ENCODE results near the gene CFAP97D2. TPM values are rescaled to one million over a fixed set of nuclear protein-coding genes. Genes with fewer than 3 reads are reported as not detected.

CFAP97D2 gene
- polyA plus RNA-seq, 6 donors from 2014 or later, result not detected

- Mint-ChIP-seq H3K9me3 (no peaks in the 10 kb centered on the region), H3K27ac (peak overlapping the region in 2 of 6 donors; percentile 36 to 65), H3K36me3 (no peaks in the 10 kb centered on the region), H3K4me1 (peaks cover 23 to 33% (median 33%) of the 10 kb centered on the region in 3 donors), H3K27me3 (no peaks in the 10 kb centered on the region), H3K4me3 (no peak overlapping the region)
- DNase-seq, result no peak
- no peak for ATAC-seq (ENCODE audit: low read depth in 2 of 2)
Observed at GRCh38 chr13:114136576-114136975, 42.5 kb upstream of the CFAP97D2 start.

- Mint-ChIP-seq H3K27ac (no peak overlapping the region), H3K4me3 (no peak overlapping the region), H3K4me1 (peaks cover 12 to 21% (median 13%) of the 10 kb centered on the region in 3 donors), H3K36me3 (no peaks in the 10 kb centered on the region), H3K27me3 (no peaks in the 10 kb centered on the region), H3K9me3 (no peaks in the 10 kb centered on the region)
- peak; percentile 35 to 43 for ATAC-seq (ENCODE audit: low read depth in 2 of 2)
- DNase-seq, result peak; percentile 60
Observed at GRCh38 chr13:114140131-114140905, 38.7 kb upstream of the CFAP97D2 start.

- no peaks in the 10 kb centered on the region for H3K9me3 Mint-ChIP-seq
- H3K4me1 Mint-ChIP-seq, result peaks cover 6 to 21% (median 16%) of the 10 kb centered on the region in 3 donors
- H3K27ac Mint-ChIP-seq, result no peak overlapping the region
- no peak overlapping the region for H3K4me3 Mint-ChIP-seq
- DNase-seq (peak; percentile 61), ATAC-seq (ENCODE audit: low read depth in 2 of 2) (peak; percentile 49 to 51)
- H3K36me3 Mint-ChIP-seq, result no peaks in the 10 kb centered on the region
- H3K27me3 Mint-ChIP-seq, result no peaks in the 10 kb centered on the region
Observed at GRCh38 chr13:114140906-114141250, 38.2 kb upstream of the CFAP97D2 start.

GRCh38 chr13:114141261-114141996, 37.6 kb upstream of the CFAP97D2 start:
- DNase-seq, result no peak
- H3K4me1 Mint-ChIP-seq, result peaks cover 5 to 21% (median 20%) of the 10 kb centered on the region in 3 donors
- no peak overlapping the region for H3K4me3 Mint-ChIP-seq
- no peaks in the 10 kb centered on the region for H3K9me3 Mint-ChIP-seq
- no peak for ATAC-seq (ENCODE audit: low read depth in 2 of 2)
- no peaks in the 10 kb centered on the region for H3K27me3 Mint-ChIP-seq
- H3K27ac Mint-ChIP-seq, result no peak overlapping the region
- no peaks in the 10 kb centered on the region for H3K36me3 Mint-ChIP-seq

- Mint-ChIP-seq H3K9me3 (no peaks in the 10 kb centered on the region), H3K4me1 (peaks cover 5 to 27% (median 26%) of the 10 kb centered on the region in 3 donors), H3K27me3 (no peaks in the 10 kb centered on the region), H3K4me3 (no peak overlapping the region), H3K27ac (no peak overlapping the region), H3K36me3 (no peaks in the 10 kb centered on the region)
- DNase-seq (no peak), ATAC-seq (ENCODE audit: low read depth in 2 of 2) (no peak)
Observed at GRCh38 chr13:114142137-114142550, 36.9 kb upstream of the CFAP97D2 start.

GRCh38 chr13:114142640-114143490, 36.2 kb upstream of the CFAP97D2 start:
- DNase-seq (peak; percentile 58), ATAC-seq (ENCODE audit: low read depth in 2 of 2) (peak; percentile 32 to 38)
- Mint-ChIP-seq H3K4me3 (no peak overlapping the region), H3K36me3 (no peaks in the 10 kb centered on the region), H3K9me3 (no peaks in the 10 kb centered on the region), H3K27ac (no peak overlapping the region), H3K4me1 (peaks cover 4 to 31% (median 26%) of the 10 kb centered on the region in 3 donors), H3K27me3 (no peaks in the 10 kb centered on the region)

GRCh38 chr13:114143806-114144605, 35.1 kb upstream of the CFAP97D2 start:
- ATAC-seq (ENCODE audit: low read depth in 2 of 2), result peak; percentile 57 to 62
- Mint-ChIP-seq H3K9me3 (no peaks in the 10 kb centered on the region), H3K27ac (peak overlapping the region in 3 of 6 donors; percentile 71 to 83 (median 82)), H3K27me3 (no peaks in the 10 kb centered on the region), H3K36me3 (no peaks in the 10 kb centered on the region), H3K4me3 (peak overlapping the region in 3 of 8 donors; percentile 70 to 77 (median 77)), H3K4me1 (peaks cover 13 to 42% (median 35%) of the 10 kb centered on the region in 3 donors)
- peak; percentile 60 for DNase-seq

- Mint-ChIP-seq H3K4me3 (peak overlapping the region in 6 of 8 donors; percentile 9 to 77 (median 61)), H3K27ac (peak overlapping the region in 4 of 6 donors; percentile 71 to 93 (median 78)), H3K27me3 (no peaks in the 10 kb centered on the region), H3K9me3 (no peaks in the 10 kb centered on the region), H3K4me1 (peaks cover 19 to 43% (median 38%) of the 10 kb centered on the region in 3 donors), H3K36me3 (no peaks in the 10 kb centered on the region)
- DNase-seq, result no peak
- no peak for ATAC-seq (ENCODE audit: low read depth in 2 of 2)
Observed at GRCh38 chr13:114144606-114145244, 34.3 kb upstream of the CFAP97D2 start.

- peaks cover 22 to 43% (median 38%) of the 10 kb centered on the region in 3 donors for H3K4me1 Mint-ChIP-seq
Observed at GRCh38 chr13:114145256-114145655, 33.8 kb upstream of the CFAP97D2 start.

GRCh38 chr13:114145722-114146121, 33.3 kb upstream of the CFAP97D2 start:
- H3K27me3 Mint-ChIP-seq, result no peaks in the 10 kb centered on the region
- peaks cover 22 to 43% (median 38%) of the 10 kb centered on the region in 3 donors for H3K4me1 Mint-ChIP-seq
- peak overlapping the region in 5 of 8 donors; percentile 55 to 77 (median 67) for H3K4me3 Mint-ChIP-seq
- no peak for DNase-seq
- H3K27ac Mint-ChIP-seq, result peak overlapping the region in 4 of 6 donors; percentile 65 to 95 (median 80)
- ATAC-seq (ENCODE audit: low read depth in 2 of 2), result no peak
- no peaks in the 10 kb centered on the region for H3K36me3 Mint-ChIP-seq
- no peaks in the 10 kb centered on the region for H3K9me3 Mint-ChIP-seq

More at GRCh38 chr13:114145256-114145655, 33.8 kb upstream of the CFAP97D2 start:
- H3K4me3 Mint-ChIP-seq, result peak overlapping the region in 5 of 8 donors; percentile 16 to 77 (median 67)
- H3K27me3 Mint-ChIP-seq, result no peaks in the 10 kb centered on the region
- no peaks in the 10 kb centered on the region for H3K9me3 Mint-ChIP-seq
- H3K27ac Mint-ChIP-seq, result peak overlapping the region in 5 of 6 donors; percentile 33 to 93 (median 63)
- DNase-seq (no peak), ATAC-seq (ENCODE audit: low read depth in 2 of 2) (no peak)
- H3K36me3 Mint-ChIP-seq, result no peaks in the 10 kb centered on the region

- H3K27ac Mint-ChIP-seq, result peak overlapping the region in 4 of 6 donors; percentile 79 to 95 (median 81)
- H3K36me3 Mint-ChIP-seq, result no peaks in the 10 kb centered on the region
- peaks cover 22 to 43% (median 38%) of the 10 kb centered on the region in 3 donors for H3K4me1 Mint-ChIP-seq
- DNase-seq, result no peak
- H3K4me3 Mint-ChIP-seq, result peak overlapping the region in 6 of 8 donors; percentile 55 to 78 (median 68)
- no peak for ATAC-seq (ENCODE audit: low read depth in 2 of 2)
- no peaks in the 10 kb centered on the region for H3K27me3 Mint-ChIP-seq
- H3K9me3 Mint-ChIP-seq, result no peaks in the 10 kb centered on the region
Observed at GRCh38 chr13:114146173-114146572, 32.9 kb upstream of the CFAP97D2 start.

GRCh38 chr13:114146629-114147028, 32.4 kb upstream of the CFAP97D2 start:
- no peak for DNase-seq
- Mint-ChIP-seq H3K9me3 (no peaks in the 10 kb centered on the region), H3K27me3 (no peaks in the 10 kb centered on the region), H3K4me1 (peaks cover 22 to 43% (median 38%) of the 10 kb centered on the region in 3 donors), H3K27ac (peak overlapping the region in 5 of 6 donors; percentile 77 to 95 (median 81)), H3K4me3 (peak overlapping the region; percentile 49 to 78 (median 66)), H3K36me3 (no peaks in the 10 kb centered on the region)
- ATAC-seq (ENCODE audit: low read depth in 2 of 2), result no peak

Measured in naive B cell (primary cell).